ENCODE data around the gene GTF2H2.
"Not testable (repeated sequence)": the region's sequence is repeated elsewhere in the genome, so short reads cannot be mapped to it uniquely, and the experiment has no call there.

The GTF2H2 gene

GRCh38 chr5:71067262-71067928 lies at the start of gene GTF2H2:
GTF2H2 (minus strand) TSS chr5:71067676; CDS start chr5:71062763, 4,913 bp downstream.
- not testable (repeated sequence) for DNase-seq

GRCh38 chr5:71109730-71110275 lies 42.3 kb upstream of the GTF2H2 start:
- DNase-seq, result not testable (repeated sequence)

GRCh38 chr5:71099996-71100395 lies 32.5 kb upstream of the GTF2H2 start:
- not testable (repeated sequence) for DNase-seq

- not testable (repeated sequence) for DNase-seq
Observed at GRCh38 chr5:71097930-71098203, 30.4 kb upstream of the GTF2H2 start.

- DNase-seq, result peak in 1 of 2 donors; percentile 1
Observed at GRCh38 chr5:71097173-71097929, 29.9 kb upstream of the GTF2H2 start.

- not testable (repeated sequence) for DNase-seq
Observed at GRCh38 chr5:71089773-71090172, 22.3 kb upstream of the GTF2H2 start.

GRCh38 chr5:71088754-71089153 lies 21.3 kb upstream of the GTF2H2 start:
- not testable (repeated sequence) for DNase-seq

GRCh38 chr5:71086145-71086544 lies 18.7 kb upstream of the GTF2H2 start:
- DNase-seq, result not testable (repeated sequence)

- DNase-seq, result not testable (repeated sequence)
Observed at GRCh38 chr5:71084280-71085063, 17.0 kb upstream of the GTF2H2 start.

GRCh38 chr5:71082898-71083297 lies 15.4 kb upstream of the GTF2H2 start:
- not testable (repeated sequence) for DNase-seq

GRCh38 chr5:71082340-71082739 lies 14.9 kb upstream of the GTF2H2 start:
- DNase-seq, result not testable (repeated sequence)

- DNase-seq, result not testable (repeated sequence)
Observed at GRCh38 chr5:71061322-71061721, 6.2 kb downstream of the GTF2H2 start.

GRCh38 chr5:71059426-71059825 lies 8.1 kb downstream of the GTF2H2 start:
- not testable (repeated sequence) for DNase-seq

- DNase-seq, result not testable (repeated sequence)
Observed at GRCh38 chr5:71044808-71045207, 22.7 kb downstream of the GTF2H2 start.

- DNase-seq, result not testable (repeated sequence)
Observed at GRCh38 chr5:71044128-71044527, 23.3 kb downstream of the GTF2H2 start.

- DNase-seq, result not testable (repeated sequence)
Observed at GRCh38 chr5:71031046-71031776, 36.3 kb downstream of the GTF2H2 start.

GRCh38 chr5:71025289-71025953 lies 42.1 kb downstream of the GTF2H2 start, which contains the start of gene NAIP:
NAIP (minus strand) TSS chr5:71025339; CDS start chr5:71012915, 12,424 bp downstream.
- not testable (repeated sequence) for DNase-seq

- not testable (repeated sequence) for DNase-seq
Observed at GRCh38 chr5:71020643-71021042, 46.8 kb downstream of the GTF2H2 start.

GRCh38 chr5:71018376-71019005 lies 49.0 kb downstream of the GTF2H2 start:
- not testable (repeated sequence) for DNase-seq

- no peak for DNase-seq
Observed at GRCh38 chr5:71014176-71014575, 53.3 kb downstream of the GTF2H2 start.

GRCh38 chr5:71013575-71013974 lies 53.9 kb downstream of the GTF2H2 start:
- no peak for DNase-seq
